Heart left ventricle (tissue), 16 donors: ENCODE results near the gene SLCO3A1. TPM values are rescaled to one million over a fixed set of nuclear protein-coding genes. Genes with fewer than 3 reads are reported as not detected.

Source experiments
- ATAC-seq, 4 donors: fragments of 200-7000 bp; cut with Tn5 transposase; one replicate each; pipeline ENCODE4 v1.9.1; 2020 to 2022; ENCODE audit warnings: moderate library complexity in 4 of 4, mild to moderate bottlenecking in 3 of 4, moderate number of reproducible peaks in 1 of 4
- DNase-seq, 5 donors: peaks; one replicate each; pipeline ENCODE4 v3.0.0-alpha.2; 2020
- H3K27ac ChIP-seq, 12 donors: fragments of 200-600 bp; sonication (generic) in 4 of 12; one replicate each; pipeline versions ENCODE4 v1.5.0 to v1.8.0; 2016 to 2022; ENCODE audit warnings: mild to moderate bottlenecking in 2 of 12
- H3K27me3 ChIP-seq, 9 donors: fragments of 200-600 bp; sonication (generic) in 2 of 9; one replicate each; pipeline versions ENCODE4 v1.5.1 to v1.8.0; 2016 to 2022; ENCODE audit warnings: mild to moderate bottlenecking in 3 of 9
- H3K36me3 ChIP-seq, 9 donors: fragments of 200-600 bp; sonication (generic) in 2 of 9; one replicate each; pipeline versions ENCODE4 v1.5.0 to v1.8.0; 2018 to 2022; ENCODE audit warnings: mild to moderate bottlenecking in 2 of 9
- H3K4me1 ChIP-seq, 12 donors: fragments of 200-600 bp; sonication (generic) in 4 of 12; one replicate each; pipeline versions ENCODE4 v1.5.0 to v1.8.0; 2016 to 2022; ENCODE audit warnings: mild to moderate bottlenecking in 3 of 12
- H3K4me3 ChIP-seq, 12 donors: fragments of 200-600 bp; sonication (generic) in 4 of 12; one replicate each; pipeline versions ENCODE4 v1.5.0 to v1.8.0; 2017 to 2022; ENCODE audit warnings: mild to moderate bottlenecking in 9 of 12, moderate library complexity in 4 of 12
- H3K9me3 ChIP-seq, 12 donors: fragments of 200-600 bp; sonication (generic) in 4 of 12; one replicate each; pipeline versions ENCODE4 v1.5.0 to v1.8.0; 2016 to 2022; ENCODE audit warnings: mild to moderate bottlenecking in 1 of 12
- POLR2A ChIP-seq, 2 donors: fragments of 450-650 bp; IDR thresholded peaks; one replicate each; pipeline ENCODE4 v1.6.1; 2017; ENCODE audit warnings: antibody characterized with exemption in 2 of 2, mild to moderate bottlenecking in 2 of 2, moderate library complexity in 2 of 2
- WGBS, 4 donors: extraction: QIAGEN DNeasy Blood & Tissue Kit in 2 of 4; methylation state at CpG; one replicate each; pipeline versions ENCODE4 v1.1.5 to v1.1.7; 2013 to 2018; 5-methylcytosine and 5-hydroxymethylcytosine counted together
- intact Hi-C, 10 donors: fragments of 100-400 bp; cut with DNase I; formaldehyde crosslinking; loops; one replicate each; pipeline versions ENCODE4 v1.11.1 to v1.14.2; 2022
- polyA plus RNA-seq, 2 donors: library from polyadenylated mRNA; stranded (reverse); fragments of 200-250 nt; gene quantifications; one replicate each; pipeline ENCODE4 v1.2.3, GENCODE V29; 2013
- total RNA-seq, 9 donors: library from RNA; depleted of rRNA in 2 of 9; stranded (reverse); fragments of >200 nt in 2 of 9; fragmentation: NEBNext Ultra II Directional in 3 of 9; extraction: Animal tissue kit (Norgen Biotek cat#: 25700) in 3 of 9; gene quantifications; one replicate each; pipeline versions ENCODE4 v1.1.0 to v1.2.4, GENCODE V29; 2016 to 2023
- TF ChIP-seq, protein P1 (sequence below), 12 donors: fragments of 200-600 bp; sonication (generic) in 4 of 12; IDR thresholded peaks; one replicate each; pipeline versions ENCODE4 v1.5.0 to v1.8.0; 2018 to 2022; ENCODE audit warnings: antibody characterized with exemption in 12 of 12, mild to moderate bottlenecking in 5 of 12
- donor health status: ischemic (EF 13 %, LVEDD 7.1; RV severe dilation, severe dysfunction).
- donor health status: healthy with polysubstance abuse.
- donor health status: DM: no; HTN: yes; CAD: no.
- donor health status: DM: no; HTN: no; CAD: no.
- donor health status: ischemic (EF 25% LVEDD 6.9; RV normal size, moderate dysfunction).
- donor health status: ischemic (EF 25% LVEDD 5.7; RV mildly dilated, moderate dysfunction).
- donor health status: healthy.
- donor health status: DM: yes; HTN: yes; CAD: no.
- donor health status: ischemic (EF 35%, LVEDD 5.7; RV mildly dilated, moderate dysfunction).
- donor health status: nonischemic (EF 11% LVEDD 7.7; RV severe dilation, severe dysfunction).
- donor health status: DM: yes; HTN: yes; CAD: no.
- donor health status: PGD.
- donor health status: ischemic (EF 29% LVEDD 5.4; RV normal size, mild dysfunction).
- donor health status: nonischemic (EF 23%, LVEDD 6.1; RV moderate dilation, normal function).

The SLCO3A1 gene
- total and polyA plus RNA-seq, 11 donors, result 26.3 to 64.2 (median 50.2) TPM

DNA sequence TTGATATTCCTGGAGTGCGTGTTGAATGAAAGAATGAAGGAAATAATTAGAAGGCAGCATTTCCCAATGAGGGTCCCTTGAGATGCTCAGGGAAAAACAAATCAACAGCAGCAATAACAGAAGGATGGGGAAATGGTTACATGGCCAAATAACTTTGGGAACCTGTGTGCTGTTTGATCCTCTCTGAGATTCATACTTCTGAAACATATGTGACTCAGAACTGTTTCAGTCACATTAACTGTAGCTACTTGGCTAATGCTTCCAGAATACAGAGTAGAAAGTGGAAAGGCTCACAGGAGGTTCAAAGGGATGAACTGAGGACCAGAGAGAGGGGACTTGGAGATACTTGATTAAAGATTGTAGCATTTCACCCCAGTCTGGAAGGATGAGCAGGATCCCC lies 258.2 kb downstream of the SLCO3A1 start:
- Histone ChIP-seq H3K4me3 (no peak overlapping the region), H3K27ac (peak overlapping the region in 1 of 12 donors; percentile 37), H3K9me3 (no peaks in the 10 kb centered on the region), H3K36me3 (peaks cover 0 to 38% (median 12%) of the 10 kb centered on the region in 9 donors), H3K27me3 (no peaks in the 10 kb centered on the region), H3K4me1 (peaks cover 0 to 64% (median 14%) of the 10 kb centered on the region in 12 donors)
- DNase-seq, result no peak
- TF ChIP-seq, protein P1, sequence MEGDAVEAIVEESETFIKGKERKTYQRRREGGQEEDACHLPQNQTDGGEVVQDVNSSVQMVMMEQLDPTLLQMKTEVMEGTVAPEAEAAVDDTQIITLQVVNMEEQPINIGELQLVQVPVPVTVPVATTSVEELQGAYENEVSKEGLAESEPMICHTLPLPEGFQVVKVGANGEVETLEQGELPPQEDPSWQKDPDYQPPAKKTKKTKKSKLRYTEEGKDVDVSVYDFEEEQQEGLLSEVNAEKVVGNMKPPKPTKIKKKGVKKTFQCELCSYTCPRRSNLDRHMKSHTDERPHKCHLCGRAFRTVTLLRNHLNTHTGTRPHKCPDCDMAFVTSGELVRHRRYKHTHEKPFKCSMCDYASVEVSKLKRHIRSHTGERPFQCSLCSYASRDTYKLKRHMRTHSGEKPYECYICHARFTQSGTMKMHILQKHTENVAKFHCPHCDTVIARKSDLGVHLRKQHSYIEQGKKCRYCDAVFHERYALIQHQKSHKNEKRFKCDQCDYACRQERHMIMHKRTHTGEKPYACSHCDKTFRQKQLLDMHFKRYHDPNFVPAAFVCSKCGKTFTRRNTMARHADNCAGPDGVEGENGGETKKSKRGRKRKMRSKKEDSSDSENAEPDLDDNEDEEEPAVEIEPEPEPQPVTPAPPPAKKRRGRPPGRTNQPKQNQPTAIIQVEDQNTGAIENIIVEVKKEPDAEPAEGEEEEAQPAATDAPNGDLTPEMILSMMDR (IDR thresholded peaks at IDR 0.05), result no peak
- TF ChIP-seq POLR2A (IDR thresholded peaks at IDR 0.05), result no peak
- intact Hi-C loops, result loop anchor here in 1 of 10 donors (5.0 kb wide), 1 partner anchor 91 kb away; no protein-coding TSS in a partner anchor
- 77 to 86% (median 84%) methylated on average over 1 of the region's 1 CpG for WGBS, 4 donors
- peak in 2 of 4 donors; percentile 10 to 66 for ATAC-seq

DNA sequence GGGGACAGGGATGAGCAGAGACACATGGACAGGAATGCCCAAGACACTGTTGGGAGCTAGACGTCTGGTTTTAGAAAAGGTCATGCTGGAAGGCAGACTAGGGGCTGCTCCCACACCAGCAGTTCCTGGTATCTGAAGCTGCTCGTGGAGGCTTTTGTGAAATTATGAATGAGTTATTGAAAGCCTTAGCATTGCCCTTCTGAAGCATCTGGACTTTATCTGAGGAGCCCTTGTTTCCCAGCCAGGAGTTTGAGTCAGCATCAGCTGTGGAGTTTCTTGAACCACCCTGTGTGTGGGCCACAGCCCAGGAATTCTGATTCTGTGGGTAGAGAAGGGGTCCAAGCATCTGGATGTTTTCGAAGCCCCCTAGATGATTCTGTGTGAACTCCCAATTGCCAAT lies 258.7 kb downstream of the SLCO3A1 start:
- WGBS, 4 donors, result 49 to 59% (median 55%) methylated on average over 3 of the region's 3 CpGs
- peak in 3 of 4 donors; percentile 33 to 66 (median 61) for ATAC-seq
- DNase-seq, result peak in 2 of 5 donors; percentile 42 to 57

DNA sequence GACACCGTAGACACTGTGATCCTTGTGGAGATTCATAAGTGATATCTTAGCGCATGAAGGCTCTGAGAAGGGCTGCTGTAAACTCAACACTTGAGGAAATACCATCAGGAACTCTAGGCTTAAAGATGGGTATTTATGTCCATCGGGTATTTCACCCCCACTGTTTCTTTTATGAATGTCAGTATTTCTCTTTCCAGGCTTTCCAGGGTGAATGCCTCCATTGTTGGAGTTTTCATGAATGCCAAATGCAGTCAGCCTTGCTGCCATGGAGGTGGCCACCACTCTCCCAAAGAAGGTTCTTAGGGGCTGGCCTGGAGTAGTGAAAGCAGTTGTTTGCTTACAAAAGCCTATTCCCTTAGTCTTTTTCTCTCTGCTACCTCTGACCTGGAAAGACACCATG lies 259.2 kb downstream of the SLCO3A1 start:
- no peak for ATAC-seq
- peaks cover 0 to 66% (median 21%) of the 10 kb centered on the region in 12 donors for H3K4me1 ChIP-seq
- H3K9me3 ChIP-seq, result no peaks in the 10 kb centered on the region
- no peak overlapping the region for H3K27ac ChIP-seq
- intact Hi-C loops, result loop anchor here in 1 of 10 donors (5.0 kb wide), 1 partner anchor 90 kb away; no protein-coding TSS in a partner anchor
- peaks cover 0 to 34% (median 6%) of the 10 kb centered on the region in 9 donors for H3K36me3 ChIP-seq
- no peak overlapping the region for H3K4me3 ChIP-seq
- no peak for DNase-seq
- 82 to 92% (median 87%) methylated on average over 3 of the region's 3 CpGs for WGBS, 4 donors
- TF ChIP-seq POLR2A (IDR thresholded peaks at IDR 0.05), result no peak
- TF ChIP-seq, protein P1 (IDR thresholded peaks at IDR 0.05), result no peak
- H3K27me3 ChIP-seq, result no peaks in the 10 kb centered on the region

More for the DNA sequence above, 258.7 kb downstream of the SLCO3A1 start:
- Histone ChIP-seq H3K27ac (peak overlapping the region in 1 of 12 donors; percentile 37), H3K27me3 (no peaks in the 10 kb centered on the region), H3K4me1 (peaks cover 0 to 66% (median 16%) of the 10 kb centered on the region in 12 donors), H3K9me3 (no peaks in the 10 kb centered on the region), H3K4me3 (no peak overlapping the region), H3K36me3 (peaks cover 0 to 34% (median 8%) of the 10 kb centered on the region in 9 donors)
- intact Hi-C loops, result loop anchor here in 1 of 10 donors (5.0 kb wide), 1 partner anchor 90 kb away; no protein-coding TSS in a partner anchor
- no peak for TF ChIP-seq POLR2A (IDR thresholded peaks at IDR 0.05)
- TF ChIP-seq, protein P1 (IDR thresholded peaks at IDR 0.05), result no peak

DNA sequence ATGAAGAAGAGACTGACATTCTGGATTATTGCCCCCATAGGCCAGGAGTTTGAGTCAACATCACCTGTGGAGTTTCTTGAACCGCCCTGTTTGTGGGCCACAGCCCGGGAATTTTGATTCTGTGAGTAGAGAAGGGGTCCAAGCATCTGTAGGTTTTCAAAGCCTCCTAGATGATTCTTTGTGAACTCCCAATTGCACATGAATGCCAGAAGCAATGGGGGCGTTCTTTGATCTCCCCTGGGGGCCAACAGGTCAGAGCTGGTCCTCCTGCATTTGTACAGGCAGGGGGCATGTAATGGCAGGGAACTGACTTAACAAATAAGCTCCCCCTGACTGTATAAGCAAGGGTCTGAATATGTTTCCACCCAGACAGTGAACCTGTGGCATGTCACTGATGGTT lies 260.3 kb downstream of the SLCO3A1 start:
- Histone ChIP-seq H3K36me3 (peaks cover 0 to 29% (median 5%) of the 10 kb centered on the region in 9 donors), H3K27me3 (no peaks in the 10 kb centered on the region), H3K4me1 (peaks cover 0 to 68% (median 27%) of the 10 kb centered on the region in 12 donors), H3K27ac (no peak overlapping the region), H3K9me3 (no peaks in the 10 kb centered on the region), H3K4me3 (no peak overlapping the region)
- ATAC-seq (no peak), DNase-seq (no peak)
- WGBS, 4 donors, result 60 to 89% (median 82%) methylated on average over 3 of the region's 3 CpGs
- TF ChIP-seq, protein P1 (IDR thresholded peaks at IDR 0.05), result no peak
- TF ChIP-seq POLR2A (IDR thresholded peaks at IDR 0.05), result no peak
- intact Hi-C loops, result loop anchor here in 1 of 10 donors (5.0 kb wide), 1 partner anchor 88 kb away; no protein-coding TSS in a partner anchor
